Lower leg skin (tissue), 3 donors: ENCODE data around the gene UBA52.

Experiments
- POLR2A ChIP-seq, 2 donors: fragments of 450-650 bp; IDR thresholded peaks; one replicate each; pipeline ENCODE4 v1.6.1; 2016 to 2017; ENCODE audit warnings: antibody characterized with exemption in 2 of 2, mild to moderate bottlenecking in 1 of 2, moderate library complexity in 1 of 2
- TF ChIP-seq, protein P1 (sequence below), 3 donors: fragments of 450-650 bp; IDR thresholded peaks; one replicate each; pipeline ENCODE4 v1.5.1; 2016; ENCODE audit warnings: antibody characterized with exemption in 3 of 3, mild to moderate bottlenecking in 3 of 3, moderate library complexity in 2 of 3

DNA sequence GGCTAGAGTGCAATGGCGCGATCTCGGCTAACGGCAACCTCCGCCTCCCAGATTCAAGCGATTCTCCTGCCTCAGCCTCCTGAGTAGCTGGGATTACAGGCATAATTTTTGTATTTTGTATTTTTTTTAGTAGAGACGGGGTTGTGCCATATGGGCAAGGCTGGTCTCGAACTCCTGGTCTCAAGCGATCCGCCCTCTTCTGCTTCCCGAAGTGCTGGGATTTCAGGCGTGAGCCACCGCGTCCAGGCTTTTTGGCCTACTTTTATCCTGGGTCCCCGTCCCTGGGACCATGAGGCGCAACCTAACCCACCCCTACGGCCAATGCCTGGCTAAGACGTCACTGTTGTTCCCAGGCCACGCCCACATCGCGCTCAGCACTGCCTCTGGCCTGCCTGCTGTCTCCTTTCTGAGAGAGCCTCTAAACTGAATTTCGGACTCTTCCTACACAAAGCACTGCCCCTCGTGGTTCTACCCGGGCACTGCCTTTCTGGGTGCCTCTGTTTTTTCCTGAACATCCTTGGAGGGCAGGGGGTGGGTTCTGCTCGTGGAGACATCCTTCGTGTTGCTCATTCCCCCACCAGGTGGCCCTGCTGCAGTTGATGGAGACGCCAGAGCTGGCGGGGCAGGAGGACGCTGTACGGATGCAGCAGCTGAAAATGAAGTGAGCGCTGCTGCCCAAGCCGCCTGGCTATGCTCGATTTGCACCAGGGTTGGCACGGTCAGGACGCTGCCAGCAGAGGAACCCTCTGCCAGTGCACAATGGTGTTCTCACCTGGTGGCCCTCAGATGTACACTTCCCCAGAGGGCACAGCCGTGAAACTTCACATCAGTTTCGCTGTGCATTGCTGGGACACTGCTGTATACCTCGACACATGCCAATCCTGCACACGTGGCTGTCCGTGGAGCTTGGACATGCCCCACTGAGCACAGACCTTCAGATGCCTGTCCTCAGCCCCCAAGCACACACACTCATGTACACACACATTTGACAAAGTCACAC lies 18.9 kb downstream of the UBA52 start:
- TF ChIP-seq, protein P1, sequence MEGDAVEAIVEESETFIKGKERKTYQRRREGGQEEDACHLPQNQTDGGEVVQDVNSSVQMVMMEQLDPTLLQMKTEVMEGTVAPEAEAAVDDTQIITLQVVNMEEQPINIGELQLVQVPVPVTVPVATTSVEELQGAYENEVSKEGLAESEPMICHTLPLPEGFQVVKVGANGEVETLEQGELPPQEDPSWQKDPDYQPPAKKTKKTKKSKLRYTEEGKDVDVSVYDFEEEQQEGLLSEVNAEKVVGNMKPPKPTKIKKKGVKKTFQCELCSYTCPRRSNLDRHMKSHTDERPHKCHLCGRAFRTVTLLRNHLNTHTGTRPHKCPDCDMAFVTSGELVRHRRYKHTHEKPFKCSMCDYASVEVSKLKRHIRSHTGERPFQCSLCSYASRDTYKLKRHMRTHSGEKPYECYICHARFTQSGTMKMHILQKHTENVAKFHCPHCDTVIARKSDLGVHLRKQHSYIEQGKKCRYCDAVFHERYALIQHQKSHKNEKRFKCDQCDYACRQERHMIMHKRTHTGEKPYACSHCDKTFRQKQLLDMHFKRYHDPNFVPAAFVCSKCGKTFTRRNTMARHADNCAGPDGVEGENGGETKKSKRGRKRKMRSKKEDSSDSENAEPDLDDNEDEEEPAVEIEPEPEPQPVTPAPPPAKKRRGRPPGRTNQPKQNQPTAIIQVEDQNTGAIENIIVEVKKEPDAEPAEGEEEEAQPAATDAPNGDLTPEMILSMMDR (IDR thresholded peaks at IDR 0.05) = no peak
- TF ChIP-seq POLR2A (IDR thresholded peaks at IDR 0.05) = no peak
